Upper lobe of left lung (tissue), 4 donors: ENCODE measurements around the gene PAM.

Experiments used
- CTCF ChIP-seq, 6 experiments: fragments of 450-650 bp in 4 of 6; fragments of 200-600 bp in 2 of 6; sonication (generic) in 2 of 6; IDR thresholded peaks; one replicate each; pipeline ENCODE4 v1.5.1; 2016 to 2019; ENCODE audit warnings: antibody characterized with exemption in 6 of 6
- POLR2A ChIP-seq, 4 donors: fragments of 450-650 bp; IDR thresholded peaks; one replicate each; pipeline ENCODE4 v1.5.1; 2016 to 2017; ENCODE audit warnings: antibody characterized with exemption in 4 of 4, mild to moderate bottlenecking in 2 of 4
- POLR2AphosphoS5 ChIP-seq, 2 donors: sonication (generic); formaldehyde crosslinking; IDR thresholded peaks; one replicate each; pipeline ENCODE4 v1.5.1; 2017; ENCODE audit warnings: antibody characterized with exemption in 2 of 2

- TF ChIP-seq CTCF (IDR thresholded peaks at IDR 0.05) (no peak), POLR2A (IDR thresholded peaks at IDR 0.05) (no peak), POLR2AphosphoS5 (IDR thresholded peaks at IDR 0.05) (no peak)
Observed at GRCh38 chr5:102731693-102732092, 23.4 kb upstream of the PAM start.
